Esophagus squamous epithelium (tissue), 4 donors: ENCODE measurements around the gene PHF23.

Experiments used
- POLR2A ChIP-seq, 4 donors: fragments of 450-650 bp; IDR thresholded peaks; one replicate each; pipeline ENCODE4 v1.6.1; 2017; ENCODE audit warnings: antibody characterized with exemption in 4 of 4, mild to moderate bottlenecking in 4 of 4, moderate library complexity in 3 of 4
- TF ChIP-seq, protein P1 (sequence below), 6 experiments: fragments of 450-650 bp in 4 of 6; fragments of 200-600 bp in 2 of 6; sonication (generic) in 2 of 6; IDR thresholded peaks; one replicate each; pipeline ENCODE4 v1.5.1; 2016 to 2019; ENCODE audit warnings: antibody characterized with exemption in 6 of 6, mild to moderate bottlenecking in 4 of 6, moderate library complexity in 4 of 6

DNA sequence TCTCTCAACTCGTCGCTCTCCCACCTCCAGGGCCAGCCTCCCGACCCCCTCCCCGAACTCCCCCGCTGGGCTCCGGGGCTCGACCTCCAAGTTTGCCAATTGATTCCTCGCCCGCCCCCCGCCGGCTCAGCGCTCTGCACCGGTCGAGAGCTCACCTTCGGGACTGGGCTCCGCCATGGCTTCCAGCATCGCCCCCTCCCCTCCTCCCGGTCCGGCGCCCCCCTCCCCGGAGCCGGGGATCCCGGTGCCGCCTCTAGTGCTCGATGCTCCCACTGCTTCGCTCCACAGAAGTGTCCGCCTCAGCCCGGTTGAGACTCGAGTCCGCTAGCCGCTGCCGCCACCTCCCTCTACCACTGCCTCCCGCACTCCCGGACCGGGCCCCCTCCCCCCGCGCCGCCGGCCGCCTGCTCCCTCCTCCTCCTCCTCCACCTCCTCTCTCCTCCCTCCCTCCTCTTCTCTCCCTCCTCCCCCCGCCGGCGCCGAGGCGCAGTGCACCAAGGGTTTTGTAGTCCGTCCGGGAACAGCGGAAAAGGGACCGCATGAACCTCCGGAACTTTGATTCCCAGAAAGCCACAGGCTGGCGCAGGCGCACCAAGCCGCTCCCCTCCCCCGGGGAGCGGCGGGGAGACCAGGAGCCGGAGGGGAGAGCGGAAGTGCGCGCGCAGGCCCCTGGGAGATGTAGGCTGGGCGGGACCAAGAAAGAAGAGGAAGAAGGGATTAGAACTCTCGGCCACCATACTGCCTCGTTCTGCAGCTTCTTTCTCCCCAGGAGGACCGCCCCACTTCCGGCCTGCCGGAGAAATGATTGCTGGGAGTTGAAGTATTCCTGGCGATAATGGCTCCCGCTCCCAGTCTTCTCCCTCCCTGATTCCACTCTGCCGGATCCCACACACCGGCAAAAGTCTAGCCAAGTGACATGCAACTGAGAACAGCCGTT is at the start of gene PHF23:
- peak in 3 of 4 donors; percentile 59 to 87 (median 60) for TF ChIP-seq POLR2A (IDR thresholded peaks at IDR 0.05)
- TF ChIP-seq, protein P1, sequence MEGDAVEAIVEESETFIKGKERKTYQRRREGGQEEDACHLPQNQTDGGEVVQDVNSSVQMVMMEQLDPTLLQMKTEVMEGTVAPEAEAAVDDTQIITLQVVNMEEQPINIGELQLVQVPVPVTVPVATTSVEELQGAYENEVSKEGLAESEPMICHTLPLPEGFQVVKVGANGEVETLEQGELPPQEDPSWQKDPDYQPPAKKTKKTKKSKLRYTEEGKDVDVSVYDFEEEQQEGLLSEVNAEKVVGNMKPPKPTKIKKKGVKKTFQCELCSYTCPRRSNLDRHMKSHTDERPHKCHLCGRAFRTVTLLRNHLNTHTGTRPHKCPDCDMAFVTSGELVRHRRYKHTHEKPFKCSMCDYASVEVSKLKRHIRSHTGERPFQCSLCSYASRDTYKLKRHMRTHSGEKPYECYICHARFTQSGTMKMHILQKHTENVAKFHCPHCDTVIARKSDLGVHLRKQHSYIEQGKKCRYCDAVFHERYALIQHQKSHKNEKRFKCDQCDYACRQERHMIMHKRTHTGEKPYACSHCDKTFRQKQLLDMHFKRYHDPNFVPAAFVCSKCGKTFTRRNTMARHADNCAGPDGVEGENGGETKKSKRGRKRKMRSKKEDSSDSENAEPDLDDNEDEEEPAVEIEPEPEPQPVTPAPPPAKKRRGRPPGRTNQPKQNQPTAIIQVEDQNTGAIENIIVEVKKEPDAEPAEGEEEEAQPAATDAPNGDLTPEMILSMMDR (IDR thresholded peaks at IDR 0.05) = peak; percentile 9 to 59 (median 46)
